Stimulated activated naive CD8-positive, alpha-beta T cell treated with anti-CD3 and anti-CD28 coated beads, Interleukin-15, Interleukin-2, amounts not matched to agents 100 ng/mL and 50 ng/mL, for 24 hours (primary cell): ENCODE results near the gene SCN8A.
"Not testable (repeated sequence)": the region's sequence is repeated elsewhere in the genome, so short reads cannot be mapped to it uniquely, and the experiment has no call there.

Source experiments
- H3K27ac Mint-ChIP-seq: one replicate; pipeline ENCODE4 v1.8.0; 2021; ENCODE audit warnings: mild to moderate bottlenecking, mixed read lengths
- H3K27me3 Mint-ChIP-seq: one replicate; pipeline ENCODE4 v1.8.0; 2021; ENCODE audit warnings: mixed read lengths
- H3K36me3 Mint-ChIP-seq: one replicate; pipeline ENCODE4 v1.8.0; 2021; ENCODE audit warnings: low read depth, mixed read lengths
- H3K4me1 Mint-ChIP-seq: one replicate; pipeline ENCODE4 v1.8.0; 2021; ENCODE audit warnings: low read depth, mixed read lengths
- H3K4me3 Mint-ChIP-seq: one replicate; pipeline ENCODE4 v1.8.0; 2021; ENCODE audit warnings: mild to moderate bottlenecking, mixed read lengths
- H3K9me3 Mint-ChIP-seq: one replicate; pipeline ENCODE4 v1.8.0; 2021; ENCODE audit warnings: mixed read lengths

Gene SCN8A

GRCh38 chr12:51591016-51591901, at the start of gene SCN8A:
SCN8A (plus strand) TSS chr12:51591233; CDS start chr12:51662818, 71,585 bp downstream.
- no peaks in the 10 kb centered on the region for H3K9me3 Mint-ChIP-seq
- H3K36me3 Mint-ChIP-seq, result no peaks in the 10 kb centered on the region
- H3K4me3 Mint-ChIP-seq, result peak within 1 kb of the TSS; percentile 86
- H3K27me3 Mint-ChIP-seq, result peaks cover 50% of the 10 kb centered on the region
- peaks cover 10% of the 10 kb centered on the region for H3K4me1 Mint-ChIP-seq
- H3K27ac Mint-ChIP-seq, result peak within 1 kb of the TSS; percentile 92

DNA sequence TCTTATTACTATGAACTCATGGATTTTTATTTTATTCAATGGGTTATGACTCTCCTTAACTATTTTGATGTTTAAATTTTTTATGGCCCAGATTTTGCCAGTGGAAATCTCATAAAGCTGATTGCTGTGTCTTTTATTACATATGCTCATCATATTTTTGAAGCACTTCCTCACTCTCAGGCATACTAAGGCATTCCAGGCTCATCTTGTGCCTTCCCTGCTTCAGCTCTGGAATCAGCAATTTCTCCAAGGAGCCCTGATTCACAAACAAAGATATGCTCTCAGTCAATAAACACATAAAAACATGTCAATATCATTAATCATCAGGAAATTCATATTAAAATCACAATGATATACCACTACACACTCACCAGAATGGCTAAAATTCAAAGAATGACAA, 44.9 kb upstream of the SCN8A start:
- H3K27me3 Mint-ChIP-seq, result peaks cover 23% of the 10 kb centered on the region
- no peak overlapping the region for H3K4me3 Mint-ChIP-seq
- H3K36me3 Mint-ChIP-seq, result no peaks in the 10 kb centered on the region
- no peak overlapping the region for H3K27ac Mint-ChIP-seq
- H3K9me3 Mint-ChIP-seq, result no peaks in the 10 kb centered on the region
- no peaks in the 10 kb centered on the region for H3K4me1 Mint-ChIP-seq

DNA sequence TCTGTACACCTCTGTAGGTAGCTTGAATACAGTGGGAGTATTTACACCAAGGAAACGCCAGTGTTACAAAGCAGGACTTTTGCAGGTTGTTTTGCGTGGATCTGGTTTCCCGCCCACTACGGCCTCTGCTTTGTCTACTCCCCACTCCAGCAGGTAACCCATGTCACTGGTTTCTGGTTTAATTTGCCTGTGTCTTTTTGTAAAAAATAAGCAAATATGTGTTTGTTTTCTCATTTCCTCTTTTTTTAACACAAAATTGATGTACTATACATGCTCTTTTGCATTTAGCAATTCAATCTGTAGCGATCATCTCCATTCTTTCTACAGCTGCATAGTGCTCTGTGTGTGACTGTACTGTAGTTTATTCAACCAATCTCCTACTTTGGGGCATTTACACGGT, 43.4 kb upstream of the SCN8A start:
- Mint-ChIP-seq H3K27me3 (peaks cover 30% of the 10 kb centered on the region), H3K4me1 (no peaks in the 10 kb centered on the region), H3K4me3 (no peak overlapping the region), H3K27ac (no peak overlapping the region), H3K9me3 (no peaks in the 10 kb centered on the region), H3K36me3 (no peaks in the 10 kb centered on the region)

GRCh38 chr12:51548241-51548640, 42.8 kb upstream of the SCN8A start:
- no peaks in the 10 kb centered on the region for H3K9me3 Mint-ChIP-seq
- H3K36me3 Mint-ChIP-seq, result no peaks in the 10 kb centered on the region
- peaks cover 34% of the 10 kb centered on the region for H3K27me3 Mint-ChIP-seq
- no peak overlapping the region for H3K4me3 Mint-ChIP-seq
- no peaks in the 10 kb centered on the region for H3K4me1 Mint-ChIP-seq
- no peak overlapping the region for H3K27ac Mint-ChIP-seq

- H3K27me3 Mint-ChIP-seq, result peaks cover 36% of the 10 kb centered on the region
- H3K4me1 Mint-ChIP-seq, result no peaks in the 10 kb centered on the region
- H3K9me3 Mint-ChIP-seq, result no peaks in the 10 kb centered on the region
- no peak overlapping the region for H3K4me3 Mint-ChIP-seq
- H3K27ac Mint-ChIP-seq, result no peak overlapping the region
- H3K36me3 Mint-ChIP-seq, result no peaks in the 10 kb centered on the region
Measured at GRCh38 chr12:51549637-51550036, 41.4 kb upstream of the SCN8A start.

GRCh38 chr12:51568271-51569032, 22.6 kb upstream of the SCN8A start:
- H3K9me3 Mint-ChIP-seq, H3K27ac Mint-ChIP-seq, H3K36me3 Mint-ChIP-seq, H3K4me3 Mint-ChIP-seq, H3K4me1 Mint-ChIP-seq: not testable (repeated sequence)
- H3K27me3 Mint-ChIP-seq, result peaks cover 11% of the 10 kb centered on the region

DNA sequence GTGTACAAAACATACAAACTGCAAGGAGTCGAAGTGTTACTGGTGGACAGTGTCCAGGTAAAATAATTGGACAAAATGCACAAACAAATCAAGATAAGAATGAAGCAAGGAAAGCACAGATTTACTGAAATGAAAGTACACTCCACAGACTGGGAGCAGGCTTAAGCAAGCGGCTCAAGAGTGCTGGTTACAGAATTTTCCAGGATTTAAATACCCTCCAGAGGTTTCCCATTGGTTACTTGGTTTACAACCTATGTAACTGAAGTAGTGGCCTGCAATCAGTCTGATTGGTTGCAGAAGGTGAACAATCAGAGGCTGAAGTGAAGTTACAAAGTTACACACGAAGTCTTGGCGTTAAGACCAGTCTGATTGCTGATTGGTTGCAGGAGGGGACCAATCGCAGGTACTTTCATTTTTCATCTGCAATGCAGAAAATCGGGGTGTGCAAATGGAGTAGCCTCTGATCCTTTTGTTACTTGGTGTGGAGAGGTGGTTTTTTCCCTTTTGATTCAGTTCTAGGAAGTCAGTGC, 11.6 kb upstream of the SCN8A start:
- Mint-ChIP-seq H3K36me3 (no peaks in the 10 kb centered on the region), H3K4me1 (no peaks in the 10 kb centered on the region), H3K27ac (no peak overlapping the region), H3K9me3 (no peaks in the 10 kb centered on the region), H3K4me3 (no peak overlapping the region), H3K27me3 (peaks cover 29% of the 10 kb centered on the region)

DNA sequence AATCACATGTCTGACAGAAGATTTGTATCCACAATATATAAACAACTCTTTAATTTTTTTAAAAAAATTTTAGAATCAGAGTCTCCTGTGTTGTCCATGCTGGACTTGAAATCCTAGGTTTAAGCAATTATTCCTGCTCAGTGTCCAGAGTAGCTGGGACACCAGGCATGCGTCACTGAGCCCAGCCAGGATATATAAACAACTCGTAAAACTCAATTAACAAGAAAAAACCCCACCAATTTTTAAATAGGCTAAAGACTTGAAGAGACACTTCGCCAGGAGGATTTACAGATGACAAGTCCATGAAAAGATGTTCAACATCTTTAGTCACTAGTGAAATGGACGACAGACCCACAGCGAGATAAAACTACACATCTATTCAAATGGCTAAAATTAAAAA, 2.0 kb upstream of the SCN8A start:
- no peaks in the 10 kb centered on the region for H3K9me3 Mint-ChIP-seq
- peaks cover 58% of the 10 kb centered on the region for H3K27me3 Mint-ChIP-seq
- peaks cover 10% of the 10 kb centered on the region for H3K4me1 Mint-ChIP-seq
- no peak overlapping the region for H3K27ac Mint-ChIP-seq
- no peak overlapping the region for H3K4me3 Mint-ChIP-seq
- no peaks in the 10 kb centered on the region for H3K36me3 Mint-ChIP-seq

- Mint-ChIP-seq H3K36me3 (no peaks in the 10 kb centered on the region), H3K4me3 (peak overlapping the region; percentile 86), H3K9me3 (no peaks in the 10 kb centered on the region), H3K27me3 (peaks cover 54% of the 10 kb centered on the region), H3K27ac (no peak overlapping the region), H3K4me1 (peaks cover 10% of the 10 kb centered on the region)
Measured at GRCh38 chr12:51589557-51590176, 1.4 kb upstream of the SCN8A start.

GRCh38 chr12:51590347-51591015, 552 bp upstream of the SCN8A start:
- Mint-ChIP-seq H3K9me3 (no peaks in the 10 kb centered on the region), H3K4me3 (peak overlapping the region; percentile 86), H3K27ac (peak overlapping the region; percentile 92), H3K27me3 (peaks cover 51% of the 10 kb centered on the region), H3K4me1 (peaks cover 10% of the 10 kb centered on the region), H3K36me3 (no peaks in the 10 kb centered on the region)

DNA sequence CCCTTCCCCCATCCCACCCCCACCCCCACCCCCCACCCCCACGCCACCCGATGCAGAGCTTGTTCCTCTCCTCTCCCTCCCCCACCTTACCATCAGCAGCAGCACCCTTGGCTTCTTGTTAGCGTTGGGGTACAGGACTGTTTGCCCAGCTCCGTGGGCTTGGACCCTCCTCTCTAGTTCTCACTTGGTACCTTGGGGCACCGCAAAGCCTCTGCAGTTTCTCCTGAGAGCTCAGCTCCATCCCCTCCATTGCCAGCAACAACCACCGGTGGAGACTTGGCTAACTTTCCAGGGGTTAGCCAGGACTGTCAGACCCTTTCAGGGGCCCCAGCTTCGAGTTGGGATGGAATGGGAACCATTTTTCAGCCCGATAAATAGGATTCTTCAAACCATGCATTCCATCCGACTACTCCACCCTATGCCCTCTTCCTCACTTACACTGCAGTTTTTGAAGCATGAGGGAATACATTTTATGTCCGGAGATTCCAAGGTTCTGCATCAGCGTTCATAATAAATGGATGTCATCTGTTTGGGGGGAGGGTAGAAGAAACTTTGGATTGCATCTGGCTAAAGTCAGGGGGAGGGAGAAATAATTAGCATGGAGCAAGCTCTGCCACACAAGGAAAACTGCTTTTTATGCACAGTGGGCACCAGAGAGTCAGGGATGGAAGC, 1.1 kb downstream of the SCN8A start:
- Mint-ChIP-seq H3K27me3 (peaks cover 57% of the 10 kb centered on the region), H3K27ac (no peak overlapping the region), H3K9me3 (no peaks in the 10 kb centered on the region), H3K36me3 (no peaks in the 10 kb centered on the region), H3K4me3 (peak overlapping the region; percentile 81), H3K4me1 (peaks cover 10% of the 10 kb centered on the region)

DNA sequence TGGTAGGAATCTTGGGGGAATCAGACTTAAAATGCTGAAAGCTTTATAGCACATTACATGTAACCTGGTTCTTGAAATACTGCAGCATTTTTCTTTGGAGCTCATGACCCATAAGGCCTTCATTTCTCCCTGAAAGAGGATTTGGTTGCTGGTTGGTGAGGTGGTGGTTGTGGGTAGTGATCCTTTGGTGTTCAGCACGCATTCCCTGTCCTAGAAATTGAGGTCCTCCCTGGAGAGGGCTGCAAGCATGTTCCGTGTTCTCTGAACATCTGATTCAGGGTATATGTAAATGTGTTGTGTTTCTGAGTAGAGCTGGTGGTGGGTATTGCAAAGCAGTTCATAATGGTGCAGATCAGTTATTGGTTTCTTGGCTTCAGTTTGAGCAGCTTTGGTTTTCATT, 2.0 kb downstream of the SCN8A start:
- Mint-ChIP-seq H3K4me3 (no peak overlapping the region), H3K27me3 (peaks cover 55% of the 10 kb centered on the region), H3K9me3 (no peaks in the 10 kb centered on the region), H3K4me1 (peaks cover 10% of the 10 kb centered on the region), H3K27ac (no peak overlapping the region), H3K36me3 (no peaks in the 10 kb centered on the region)

GRCh38 chr12:51593539-51593938, 2.5 kb downstream of the SCN8A start:
- H3K4me1 Mint-ChIP-seq, result peaks cover 10% of the 10 kb centered on the region
- H3K27ac Mint-ChIP-seq, result no peak overlapping the region
- H3K9me3 Mint-ChIP-seq, result no peaks in the 10 kb centered on the region
- H3K4me3 Mint-ChIP-seq, result no peak overlapping the region
- peaks cover 56% of the 10 kb centered on the region for H3K27me3 Mint-ChIP-seq
- H3K36me3 Mint-ChIP-seq, result no peaks in the 10 kb centered on the region

DNA sequence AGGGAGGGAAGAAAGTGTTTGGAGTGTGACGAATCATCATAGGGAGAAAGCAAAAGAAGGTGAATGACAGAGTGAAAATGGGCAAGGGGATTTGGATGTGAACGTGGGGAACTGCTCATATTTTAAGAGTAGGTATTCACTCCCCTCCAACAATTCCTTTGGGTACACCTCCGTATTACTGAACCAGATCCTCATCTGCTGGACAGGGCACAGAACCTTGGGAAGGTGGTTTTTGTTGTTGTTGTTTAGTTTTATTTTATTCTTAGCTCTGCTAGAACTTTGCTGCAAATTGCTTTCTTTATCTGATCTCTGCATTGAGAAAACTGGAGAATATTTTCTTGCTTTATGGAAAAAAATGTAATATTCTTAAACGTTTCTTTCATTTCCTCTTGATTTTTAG, 7.1 kb downstream of the SCN8A start:
- Mint-ChIP-seq H3K27me3 (peaks cover 37% of the 10 kb centered on the region), H3K4me1 (no peaks in the 10 kb centered on the region), H3K4me3 (no peak overlapping the region), H3K36me3 (no peaks in the 10 kb centered on the region), H3K9me3 (no peaks in the 10 kb centered on the region), H3K27ac (no peak overlapping the region)
